HG02798 (cell line): ENCODE measurements around the gene SCGB3A1.

Experiments
- ATAC-seq: cut with Tn5 transposase; IDR thresholded peaks from one replicate; pipeline ENCODE4 v1.9.1; 2021; ENCODE audit warnings: mild to moderate bottlenecking; ENCODE audit not compliant: unreplicated experiment, poor library complexity

The SCGB3A1 gene

DNA sequence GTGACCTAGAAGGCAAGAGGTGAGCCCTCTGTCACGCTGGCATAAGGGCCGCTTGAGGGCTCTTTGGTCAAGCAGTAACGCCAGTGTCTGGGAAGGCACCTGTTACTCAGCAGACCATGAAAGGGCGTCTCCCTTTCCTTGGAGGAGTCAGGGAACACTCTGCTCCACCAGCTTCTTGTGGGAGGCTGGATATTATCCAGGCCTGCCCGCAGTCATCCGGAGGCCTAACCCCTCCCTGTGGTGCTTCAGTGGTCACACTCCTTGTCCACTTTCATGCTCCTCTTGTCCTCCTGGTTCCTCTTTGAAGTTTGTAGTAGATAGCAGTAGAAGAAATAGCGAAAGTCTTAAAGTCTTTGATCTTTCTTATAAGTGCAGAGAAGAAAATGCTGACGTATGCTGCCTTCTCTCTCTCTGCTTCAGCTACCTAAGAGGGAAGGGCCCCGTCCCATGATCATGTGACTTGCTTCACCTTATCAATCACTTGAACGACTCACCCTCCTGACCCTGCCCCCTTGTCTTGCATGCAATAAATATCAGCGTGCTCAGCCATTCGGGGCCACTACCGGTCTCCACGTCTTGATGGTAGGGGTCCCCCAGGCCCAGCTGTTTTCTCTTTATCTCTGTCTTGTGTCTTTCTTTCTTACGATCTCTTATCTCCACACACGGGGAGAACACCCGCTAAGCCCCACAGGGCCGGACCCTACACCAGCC, 16.7 kb upstream of the SCGB3A1 start:
- no peak for ATAC-seq

DNA sequence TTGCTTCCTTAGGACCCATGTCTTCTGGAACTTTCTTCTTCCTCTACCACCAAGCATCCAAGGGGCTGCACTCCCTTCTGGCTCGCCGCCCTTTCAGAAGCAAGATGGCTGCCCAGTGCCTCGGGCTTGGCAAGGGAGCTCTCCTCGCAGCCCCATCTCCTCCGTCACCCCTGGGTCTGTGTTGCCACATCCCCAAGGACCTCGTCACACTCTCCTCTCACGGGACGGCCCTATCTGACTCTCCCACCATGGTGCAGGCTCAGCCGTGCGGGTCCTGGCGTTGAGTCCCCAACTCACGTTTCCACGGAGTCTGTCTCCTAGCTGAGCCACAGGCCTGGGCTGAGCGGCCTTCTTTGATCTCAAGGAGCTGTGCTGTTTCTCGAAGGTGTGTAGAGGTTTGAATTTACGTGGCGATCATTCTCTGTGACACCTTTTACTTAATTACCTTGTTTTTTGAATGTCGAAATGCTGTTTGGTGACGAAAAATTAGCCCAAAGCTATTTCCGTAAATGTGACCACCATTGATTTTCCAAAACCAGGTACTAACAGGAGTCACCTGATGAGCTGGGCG, 15.0 kb upstream of the SCGB3A1 start:
- no peak for ATAC-seq

DNA sequence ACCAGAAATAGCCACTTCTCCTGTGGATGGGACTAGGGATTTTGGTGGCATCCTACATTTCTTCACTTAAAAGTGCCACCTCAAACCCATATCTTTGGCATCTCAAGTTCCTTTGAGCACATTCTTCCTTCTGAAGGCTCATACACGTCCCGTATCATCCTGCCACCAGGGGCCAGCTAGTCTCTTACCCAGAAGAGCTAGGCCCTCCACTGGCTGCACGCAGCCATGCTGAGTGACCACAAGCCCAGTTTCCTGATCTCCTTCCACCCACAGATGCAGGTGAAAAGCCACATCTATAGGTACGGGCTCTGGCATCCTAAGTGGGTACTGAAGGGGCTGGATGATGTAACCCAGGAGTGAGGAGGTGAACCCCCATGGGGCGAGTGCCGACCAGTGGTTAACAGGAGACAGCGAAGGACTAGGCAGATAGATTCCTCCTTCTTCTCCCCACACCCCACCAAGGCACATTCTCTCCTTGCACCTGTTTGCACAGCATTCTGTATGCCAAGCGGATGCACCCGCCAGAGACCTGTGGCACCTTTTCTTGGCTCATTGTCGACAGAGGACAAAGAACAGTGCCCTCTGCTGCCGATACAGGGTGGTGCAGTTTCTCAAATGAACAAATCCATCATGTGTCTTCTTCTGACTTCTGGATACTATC, 14.4 kb upstream of the SCGB3A1 start:
- ATAC-seq, result peak; percentile 51

DNA sequence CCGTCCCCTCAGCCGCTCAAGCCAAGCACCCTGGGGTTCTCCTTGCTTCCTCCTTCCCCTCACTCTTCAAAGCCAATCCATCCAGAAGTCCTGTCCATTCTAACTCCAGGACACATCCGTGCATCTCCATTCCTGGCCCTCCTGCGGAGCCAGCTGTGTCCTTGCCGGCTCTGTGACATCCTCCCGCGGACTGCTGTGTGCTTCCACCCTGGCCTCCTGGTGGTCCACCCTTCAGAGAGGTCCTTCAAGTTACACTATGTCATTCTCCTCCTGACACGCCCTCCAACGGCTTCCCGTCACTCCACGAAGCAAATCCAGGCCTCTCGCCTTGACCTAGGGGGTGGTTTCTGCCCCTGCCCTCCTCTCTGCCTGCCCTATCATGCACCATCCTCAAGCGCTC, 13.0 kb upstream of the SCGB3A1 start:
- ATAC-seq, result no peak

DNA sequence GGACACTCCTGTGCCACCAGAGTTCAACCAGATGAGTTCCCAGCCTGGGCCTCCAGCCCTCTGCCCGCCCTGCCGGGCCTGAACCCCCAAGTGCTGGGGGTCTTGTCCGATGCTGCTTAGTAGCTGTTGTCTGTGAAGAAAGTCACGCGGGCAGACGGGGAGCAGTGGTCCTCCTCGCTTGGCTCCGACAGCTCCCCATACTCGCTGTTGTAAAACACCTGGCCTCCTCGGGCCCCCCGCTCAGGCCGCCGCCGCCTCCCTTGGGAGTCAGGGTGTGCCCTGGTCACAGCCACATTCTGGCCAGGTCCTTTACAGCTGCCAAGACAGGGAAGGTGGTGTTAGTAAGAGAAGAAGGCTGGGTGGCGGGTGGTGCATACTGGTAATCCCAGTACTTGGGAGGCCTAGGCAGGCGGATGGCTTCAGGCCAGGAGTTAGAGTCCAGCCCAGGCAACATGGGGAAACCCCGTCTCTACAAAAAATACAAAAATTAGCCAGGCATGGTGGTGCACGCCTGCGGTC, 11.8 kb upstream of the SCGB3A1 start:
- ATAC-seq, result no peak

DNA sequence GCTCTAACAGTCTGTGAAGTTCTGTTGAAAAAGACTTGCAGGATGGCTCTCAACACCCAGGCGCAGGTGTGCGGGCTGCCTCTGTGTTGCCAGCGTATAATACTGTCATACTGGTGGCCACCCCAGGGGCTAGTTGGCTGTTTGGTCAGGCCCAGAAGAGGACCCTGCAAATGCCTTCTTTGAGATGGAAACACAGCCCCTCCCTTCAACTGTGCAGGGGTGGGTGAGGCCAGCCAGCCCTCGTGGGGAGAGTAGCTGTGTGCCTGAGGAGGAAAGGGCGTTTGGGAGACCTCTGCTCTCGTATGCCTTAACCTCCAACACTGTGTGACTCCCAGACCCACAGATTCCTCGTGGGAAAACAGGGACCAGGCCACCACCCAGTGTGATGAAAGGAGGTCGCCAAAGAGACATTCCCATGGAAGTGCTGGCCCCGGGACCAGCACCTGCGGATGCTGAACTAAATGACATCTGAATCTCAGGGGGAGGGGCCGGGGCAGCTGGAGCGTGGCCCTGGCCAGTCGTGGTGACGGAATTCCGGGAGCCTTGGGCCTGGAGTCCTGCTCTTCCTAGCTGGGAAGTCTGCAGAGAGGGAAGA, 11.3 kb upstream of the SCGB3A1 start:
- no peak for ATAC-seq

DNA sequence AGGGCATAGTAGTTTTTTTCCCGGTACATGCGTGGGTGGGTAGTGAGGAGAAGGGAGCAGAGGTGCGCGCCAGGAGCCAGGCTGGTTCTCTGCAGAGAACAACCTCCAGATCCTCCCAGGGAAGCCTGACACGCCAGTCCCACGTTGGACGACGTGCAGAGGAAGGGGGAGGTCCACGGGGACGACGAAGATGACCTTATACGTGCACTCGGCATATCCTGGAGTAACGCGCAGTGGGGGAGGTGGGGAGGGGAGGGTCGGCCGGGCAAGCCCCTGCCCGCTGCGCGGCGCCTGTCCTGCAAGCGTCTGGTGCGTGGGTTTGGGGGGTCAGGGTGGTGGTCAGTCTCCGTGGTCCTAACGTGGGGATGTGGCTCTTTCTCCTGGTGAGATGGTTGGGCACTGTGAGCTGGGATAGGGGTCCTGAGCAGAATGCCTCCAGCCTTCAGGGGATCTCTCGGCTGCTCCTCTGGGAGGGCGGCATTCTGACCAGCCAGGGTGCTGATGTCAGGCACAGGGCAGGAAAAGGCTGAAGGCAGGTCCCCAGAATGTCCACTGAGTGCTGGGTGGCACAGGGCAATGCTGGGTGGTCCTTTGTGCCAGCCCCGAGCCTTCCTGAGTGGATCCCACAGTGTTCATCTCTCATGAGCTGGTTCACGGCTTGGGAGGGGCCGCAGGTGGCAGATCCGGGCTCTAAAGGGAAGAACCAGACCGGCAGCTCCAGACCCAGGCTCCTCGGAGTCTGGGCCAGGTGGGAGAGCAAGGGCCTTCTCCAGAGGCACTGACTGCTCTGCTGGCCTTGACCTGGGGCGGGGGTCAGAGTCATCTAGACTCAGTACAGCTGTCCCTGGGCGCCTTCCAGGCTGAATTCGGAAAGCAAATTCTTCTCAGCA, 10.5 kb upstream of the SCGB3A1 start:
- ATAC-seq, result no peak

DNA sequence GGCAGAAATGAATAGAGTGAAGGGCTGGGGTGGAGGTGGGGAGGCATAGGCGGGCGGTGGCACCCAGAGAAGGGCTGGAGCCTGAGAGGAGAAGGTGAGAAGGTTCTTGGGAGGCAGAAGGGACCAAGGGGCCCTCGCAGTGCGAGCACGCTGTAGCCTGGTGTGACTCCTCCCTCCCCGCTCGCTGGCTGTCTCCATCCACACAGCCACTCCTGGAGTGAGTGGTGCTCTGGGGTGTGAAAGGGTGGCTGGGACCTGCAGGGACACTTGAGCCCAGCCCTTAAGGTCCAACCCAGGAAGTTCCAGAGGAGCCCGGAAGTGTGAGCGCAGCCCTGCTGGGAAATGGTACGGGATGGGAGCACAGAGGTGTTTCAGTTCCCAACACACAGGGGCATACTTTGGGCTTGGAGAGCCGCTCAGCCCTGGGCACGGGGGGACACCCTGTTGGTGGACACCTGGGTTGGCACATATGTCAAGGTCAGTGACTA, 9.3 kb upstream of the SCGB3A1 start:
- no peak for ATAC-seq

DNA sequence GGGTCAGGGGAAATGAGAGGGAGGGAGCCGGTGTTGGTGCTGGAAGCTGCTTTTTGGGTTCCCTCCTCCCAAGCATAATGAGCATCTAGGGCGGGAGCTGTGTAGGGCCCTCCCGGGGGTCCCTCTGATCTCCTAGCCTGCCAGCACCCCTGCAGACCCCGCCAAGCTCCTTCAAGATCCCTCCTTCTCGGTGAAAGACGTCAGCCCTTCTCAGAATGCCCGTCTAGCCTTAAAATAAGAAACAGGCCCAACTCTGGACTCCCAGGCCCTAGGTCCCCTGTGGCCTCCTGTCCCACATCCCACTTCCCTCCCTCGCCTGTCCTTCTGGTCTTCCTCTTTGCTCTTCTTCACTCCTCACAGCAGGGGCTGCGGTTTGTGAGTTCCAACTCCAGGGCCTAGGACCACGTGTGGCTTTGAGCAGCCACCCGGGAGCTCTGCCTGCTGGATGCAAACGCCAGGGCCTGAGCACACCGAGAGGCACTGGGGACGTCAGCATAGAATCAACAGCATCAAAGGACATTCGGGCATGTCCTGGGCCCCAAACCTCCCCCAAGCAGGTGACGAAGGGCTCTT, 8.8 kb upstream of the SCGB3A1 start:
- ATAC-seq, result no peak

DNA sequence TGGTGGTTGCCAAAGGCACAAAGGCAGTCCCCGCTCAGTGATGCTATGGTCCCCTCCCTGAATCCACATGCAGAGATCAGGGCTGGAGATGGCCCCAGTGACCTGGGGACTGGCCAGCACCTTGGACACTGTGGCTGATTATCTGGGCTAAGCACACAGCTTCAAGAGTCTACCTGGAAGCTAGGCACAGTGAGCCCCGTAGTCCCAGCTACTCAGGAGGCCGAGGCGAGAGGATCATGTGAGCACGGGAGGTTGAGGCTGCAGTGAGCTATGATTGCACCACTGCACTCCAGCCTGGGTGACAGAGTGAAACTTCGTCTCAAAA, 8.3 kb upstream of the SCGB3A1 start:
- ATAC-seq, result no peak

DNA sequence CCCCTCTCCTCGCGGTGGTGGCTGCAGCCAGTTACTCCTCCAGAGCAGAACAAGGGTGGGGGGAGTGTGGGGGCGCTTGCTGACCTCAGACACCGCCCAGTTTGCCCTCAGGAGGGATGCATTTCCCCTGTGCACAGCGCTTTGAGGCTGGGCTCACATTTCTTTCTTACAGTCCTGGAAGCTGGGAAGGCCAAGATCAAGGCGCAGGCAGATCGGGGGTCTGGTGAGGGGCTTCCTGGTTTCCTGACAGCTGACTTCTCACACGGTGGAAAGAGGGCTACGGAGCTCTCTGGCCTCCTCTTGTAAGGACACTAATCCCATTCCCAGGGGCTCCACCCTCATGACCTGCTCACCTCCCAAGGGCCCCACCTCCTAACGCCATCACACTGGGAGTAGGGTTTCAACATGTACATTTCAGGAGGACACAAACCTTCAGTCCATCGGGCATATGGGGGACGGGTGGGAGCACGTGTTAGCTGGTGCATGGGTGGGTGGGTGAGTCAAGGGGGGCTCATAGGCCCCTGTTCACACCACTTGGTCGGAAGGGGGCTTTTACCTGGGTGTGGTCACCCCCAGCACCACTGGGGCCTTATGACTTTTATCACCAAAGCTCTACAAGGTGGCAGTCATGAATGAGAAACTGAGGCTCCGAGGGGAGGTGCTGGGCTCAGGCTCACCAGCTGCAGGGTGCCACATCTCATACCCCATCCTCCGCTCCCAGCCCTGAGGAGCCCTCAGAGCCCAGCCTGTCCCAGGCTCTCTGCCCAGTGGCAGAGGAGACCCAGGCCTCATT, 7.7 kb upstream of the SCGB3A1 start:
- no peak for ATAC-seq

DNA sequence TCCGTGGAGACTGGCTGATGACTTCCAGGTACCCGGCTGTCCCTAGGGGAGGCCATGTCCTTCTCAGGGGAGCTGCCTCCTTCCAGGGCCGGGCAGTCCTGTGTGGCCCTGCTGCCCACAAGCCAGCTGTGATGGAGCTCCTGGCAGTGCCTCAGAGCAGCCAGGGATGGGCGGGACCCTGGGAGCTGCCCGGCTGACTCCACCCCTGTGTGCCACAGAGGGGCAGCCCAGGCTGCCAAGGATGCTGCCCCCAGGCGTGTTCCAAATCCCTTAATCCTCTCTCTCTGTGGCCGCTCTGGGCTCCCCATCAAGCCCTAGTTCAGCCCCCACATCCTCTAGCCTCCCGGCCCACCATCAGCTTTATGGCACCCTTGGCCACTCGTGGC, 7.0 kb upstream of the SCGB3A1 start:
- ATAC-seq, result no peak

DNA sequence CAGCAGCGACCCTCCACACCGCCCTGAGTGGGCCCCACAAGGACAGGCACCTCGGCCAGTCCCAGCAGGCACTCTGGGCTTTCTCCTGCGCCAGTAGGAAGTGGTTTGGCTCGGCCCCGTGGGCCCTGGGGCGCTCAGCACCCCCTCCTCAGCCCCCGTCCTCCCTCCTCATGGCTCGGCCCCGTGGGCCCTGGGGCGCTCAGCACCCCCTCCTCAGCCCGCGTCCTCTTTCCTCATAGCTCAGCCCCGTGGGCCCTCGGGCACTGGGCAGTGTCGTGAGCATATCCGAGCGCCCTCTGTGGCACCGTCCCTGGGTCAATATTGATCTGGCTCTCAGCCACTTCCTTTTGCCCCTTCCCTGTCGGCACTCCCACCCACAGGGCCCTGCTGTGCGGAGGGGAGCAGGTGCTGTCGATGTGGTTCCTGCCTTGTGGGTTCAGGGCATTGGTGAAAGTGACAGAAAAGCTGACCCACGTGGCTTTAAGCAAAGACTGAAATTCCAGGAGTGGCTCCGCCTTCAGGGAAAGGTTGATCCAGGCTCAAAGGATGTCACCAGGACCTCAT, 5.5 kb upstream of the SCGB3A1 start:
- ATAC-seq, result no peak

DNA sequence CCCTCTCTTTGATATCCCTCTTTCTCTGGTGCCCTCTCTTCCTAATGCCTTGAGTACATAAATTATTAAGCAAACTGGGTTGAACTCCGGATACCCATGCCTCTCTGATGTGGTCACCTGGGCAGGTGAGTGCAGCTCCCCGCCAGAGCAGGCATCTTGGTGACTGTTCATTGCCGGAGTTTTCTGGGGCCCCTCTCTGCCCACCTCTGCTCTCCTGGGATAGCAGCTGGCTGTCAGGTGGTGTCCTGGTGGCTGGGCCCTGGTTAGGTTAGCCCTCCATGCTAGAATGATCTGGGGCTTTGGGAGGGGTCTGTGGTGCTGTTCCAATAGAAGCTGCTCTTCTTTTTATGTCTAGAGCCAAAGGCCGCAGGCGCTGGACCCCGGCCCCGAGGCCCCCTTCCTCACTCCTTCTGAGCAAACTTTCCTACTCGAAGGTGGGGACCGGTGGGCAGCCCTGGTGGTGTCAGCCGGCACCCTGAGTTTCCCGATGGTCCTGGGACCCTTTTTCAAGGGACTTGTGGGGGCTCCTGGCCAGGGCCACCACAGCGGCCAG, 4.9 kb upstream of the SCGB3A1 start:
- ATAC-seq, result no peak

DNA sequence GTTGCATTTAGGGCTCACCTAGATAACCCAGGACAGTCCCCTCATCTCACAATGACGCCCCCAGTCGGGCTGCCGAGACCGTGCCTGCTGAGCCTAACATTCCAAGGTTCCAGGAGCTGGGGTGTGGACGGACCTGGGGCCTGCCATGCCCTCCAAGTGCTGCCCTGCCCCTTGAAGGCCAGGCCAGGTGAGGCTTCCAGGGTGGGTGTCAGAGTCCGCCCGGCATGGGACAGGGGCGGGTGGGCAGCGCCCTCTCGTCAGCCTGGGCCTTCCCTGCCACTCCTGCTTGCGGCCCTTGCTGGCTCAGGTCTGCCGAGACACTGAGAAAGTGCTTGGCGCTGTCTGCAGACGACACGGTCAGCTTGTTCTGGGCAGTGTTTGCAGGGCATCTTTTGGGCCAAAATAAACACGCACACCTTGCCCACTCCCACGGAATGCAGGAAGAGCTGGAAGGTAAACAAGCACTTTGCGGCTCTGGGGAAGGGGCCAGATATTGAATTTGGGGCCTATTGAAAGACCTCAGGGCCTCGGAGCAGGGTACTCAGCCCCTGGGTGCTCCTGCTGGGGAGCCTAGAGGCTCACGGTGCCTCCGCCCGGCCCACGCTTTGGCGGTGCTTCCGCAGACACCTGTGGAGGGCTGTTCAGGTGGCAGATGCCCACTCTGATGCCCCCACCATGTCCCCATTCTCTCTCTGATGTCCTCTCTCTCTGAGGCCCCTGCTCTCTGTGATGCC, 4.2 kb upstream of the SCGB3A1 start:
- ATAC-seq, result no peak

DNA sequence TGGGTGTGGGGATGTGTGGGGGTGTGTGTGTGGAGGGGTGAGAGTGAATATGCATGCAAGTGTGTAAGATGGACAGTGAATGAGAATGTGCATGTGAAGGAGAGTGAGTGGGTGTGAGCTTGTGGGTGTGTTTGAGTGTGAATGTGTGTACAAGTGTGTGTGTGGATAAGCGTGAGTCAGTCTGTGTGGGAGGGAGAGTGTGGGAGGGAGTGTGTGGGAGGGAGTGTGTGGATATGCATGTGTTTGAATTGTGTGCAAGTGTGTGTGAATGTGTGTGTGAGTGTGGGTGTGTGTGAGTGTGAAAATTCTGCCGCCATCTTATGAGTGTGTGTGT, 3.7 kb upstream of the SCGB3A1 start:
- ATAC-seq, result no peak

DNA sequence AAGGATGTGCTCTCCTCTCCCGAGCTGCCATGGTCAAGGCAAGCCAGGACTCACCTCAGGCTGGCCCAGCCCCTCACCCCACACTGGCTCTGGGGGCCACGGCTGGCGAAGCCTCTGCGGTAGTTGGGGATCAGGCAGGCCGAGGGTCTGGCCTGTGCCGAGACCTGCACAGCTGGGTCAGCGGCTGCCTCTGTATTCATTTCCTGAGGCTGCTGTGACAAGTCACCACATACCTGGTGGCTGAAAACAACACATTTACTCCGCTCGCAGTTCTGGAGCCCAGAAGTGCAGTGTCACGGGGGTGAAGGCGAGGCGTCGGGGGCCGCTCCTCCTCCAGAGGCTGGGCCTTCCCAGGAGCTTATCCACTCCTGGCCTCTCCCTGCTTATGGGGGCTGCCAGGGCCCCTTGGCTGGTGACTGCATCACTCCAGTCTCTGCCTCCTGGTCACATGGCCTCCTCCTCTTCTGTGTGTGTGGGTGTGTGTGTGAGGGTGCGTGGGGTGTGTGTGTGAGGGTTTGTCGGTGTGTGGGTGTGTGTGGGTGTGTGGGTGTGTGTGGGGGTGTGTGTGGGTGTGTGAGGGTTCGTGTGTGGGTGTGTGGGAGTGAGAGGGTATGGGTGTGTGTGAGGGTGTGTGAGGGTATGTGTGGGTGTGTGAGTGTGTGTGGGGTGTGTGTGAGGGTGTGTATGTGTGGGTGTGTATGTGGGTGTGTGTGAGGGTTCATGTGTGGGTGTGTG, 3.2 kb upstream of the SCGB3A1 start:
- ATAC-seq, result no peak
